GM12878 (cell line): ENCODE data around the gene CORO1C. TPM values are rescaled to one million over a fixed set of nuclear protein-coding genes. Genes with fewer than 3 reads are reported as not detected.

ENCODE experiments used
- ATAC-seq: fragments of 200-7000 bp; cut with Tn5 transposase; 3 replicates; pipeline ENCODE4 v1.9.1; 2020; ENCODE audit warnings: mild to moderate bottlenecking, moderate library complexity
- BruUV-seq: library from RNA; stranded (reverse); fragments of 400-500 nt; replicated peaks from 2 replicates; lab custom pipeline; 2021; lab: Mats Ljungman, UMichigan
- CTCF ChIA-PET: fragments of 300-600 bp; sonication (Branson Sonifier 250); formaldehyde crosslinking; extraction: SDS; loops from one replicate; lab custom pipeline; 2021; ENCODE audit warnings: inconsistent platforms; lab: Yijun Ruan, JAX
- POLR2A ChIA-PET: fragments of 350-600 bp; formaldehyde crosslinking; extraction: SDS; loops from one replicate; lab custom pipeline; 2021; ENCODE audit warnings: inconsistent platforms; lab: Charles Lee
- RAD21 ChIA-PET: fragments of 300-600 bp; sonication (Branson Sonifier 250); formaldehyde crosslinking; loops from one replicate; lab custom pipeline; 2023; ENCODE audit warnings: antibody characterized with exemption; ENCODE audit not compliant: unreplicated experiment; lab: Charles Lee
- SMC1A ChIA-PET: fragments of 300-600 bp; sonication (Branson Sonifier 250); formaldehyde crosslinking; loops from one replicate; lab custom pipeline; 2023; ENCODE audit not compliant: unreplicated experiment, uncharacterized antibody; lab: Charles Lee
- DNase-seq: peaks from one replicate; pipeline ENCODE4 v3.0.0-alpha.2; 2011; ENCODE audit warnings: low read depth, low spot score
- FAIRE-seq: peaks from 3 replicates; lab custom pipeline; 2011; peaks lifted over from hg19 to GRCh38; lab: Jason Lieb, UNC
- H2AFZ ChIP-seq: 2 replicates; pipeline ENCODE4 v1.6.0; 2011; ENCODE audit warnings: low read depth, low read length, control low read depth; ENCODE audit not compliant: control insufficient read depth
- H3K27ac ChIP-seq: 2 replicates; pipeline ENCODE4 v1.5.1; 2011; ENCODE audit warnings: control low read depth; ENCODE audit not compliant: control insufficient read depth, insufficient read depth
- H3K27me3 ChIP-seq, 2 experiments: replicated peaks in 1 of 2; 2 replicates each; pipeline versions ENCODE4 v1.6.0 to v1.6.1; 2011; ENCODE audit warnings: low read length in 1 of 2; ENCODE audit not compliant: control insufficient read depth in 2 of 2, insufficient read depth in 2 of 2
- H3K36me3 ChIP-seq, 2 experiments: 2 replicates each; pipeline ENCODE4 v1.5.1; 2011; ENCODE audit warnings: low read length in 1 of 2; ENCODE audit not compliant: control insufficient read depth in 2 of 2, insufficient read depth in 2 of 2
- H3K4me1 ChIP-seq: 2 replicates; pipeline ENCODE4 v1.6.1; 2011; ENCODE audit warnings: mild to moderate bottlenecking, low read length, moderate library complexity, mixed read lengths; ENCODE audit not compliant: control insufficient read depth, insufficient read depth
- H3K4me2 ChIP-seq: 2 replicates; pipeline ENCODE4 v1.6.0; 2011; ENCODE audit warnings: control low read depth; ENCODE audit not compliant: control insufficient read depth, insufficient read depth
- H3K4me3 ChIP-seq: fragments of 200-600 bp; sonication (generic); 2 replicates; pipeline ENCODE4 v1.5.1; 2016
- H3K79me2 ChIP-seq: 2 replicates; pipeline ENCODE4 v1.6.0; 2011; ENCODE audit warnings: low read length; ENCODE audit not compliant: control insufficient read depth, insufficient read depth
- H3K9ac ChIP-seq: 2 replicates; pipeline ENCODE4 v1.8.0; 2011; ENCODE audit warnings: low read length, control low read depth, mixed read lengths; ENCODE audit not compliant: control insufficient read depth, insufficient read depth
- H3K9me3 ChIP-seq: replicated peaks from 3 replicates; pipeline ENCODE4 v1.5.1; 2011; ENCODE audit warnings: mild to moderate bottlenecking, low read length; ENCODE audit not compliant: control insufficient read depth, insufficient read depth
- H4K20me1 ChIP-seq: 2 replicates; pipeline ENCODE4 v1.6.0; 2011; ENCODE audit not compliant: control insufficient read depth, insufficient read depth
- CBFB ChIP-seq: IDR thresholded peaks from 2 replicates; pipeline ENCODE4 v1.6.1; 2016; ENCODE audit warnings: antibody characterized with exemption, low read depth
- CBX3 ChIP-seq: fragments of 200-600 bp; sonication (generic); IDR thresholded peaks from 2 replicates; pipeline ENCODE4 v1.6.1; 2016; ENCODE audit warnings: low read depth, borderline replicate concordance
- CHD1 ChIP-seq: IDR thresholded peaks from 2 replicates; pipeline ENCODE4 v1.6.1; 2012; ENCODE audit warnings: low read depth, low read length, improper control_type of control experiment
- CREM ChIP-seq: IDR thresholded peaks from 2 replicates; pipeline ENCODE4 v1.6.1; 2014; ENCODE audit warnings: antibody characterized with exemption, low read depth
- EP300 ChIP-seq, 2 experiments: fragments of 150-350 bp in 1 of 2; IDR thresholded peaks; 2 replicates each; pipeline ENCODE4 v1.6.1; 2011 to 2012; ENCODE audit warnings: low read depth in 2 of 2, low read length in 2 of 2, borderline replicate concordance in 1 of 2, improper control_type of control experiment in 1 of 2, inconsistent platforms in 1 of 2; ENCODE audit not compliant: control insufficient read depth in 1 of 2
- ETV6 ChIP-seq, 2 experiments: fragments of 450-650 bp in 1 of 2; IDR thresholded peaks in 1 of 2; conservative IDR thresholded peaks in 1 of 2; 2 replicates each; pipeline ENCODE4 v1.6.1; 2014; ENCODE audit warnings: antibody characterized with exemption in 1 of 2, borderline replicate concordance in 1 of 2, low read depth in 1 of 2, mild to moderate bottlenecking in 1 of 2, moderate library complexity in 1 of 2
- FOXM1 ChIP-seq: IDR thresholded peaks from 2 replicates; pipeline ENCODE4 v1.6.1; 2012; ENCODE audit warnings: low read depth, mild to moderate bottlenecking, inconsistent platforms, low read length, moderate library complexity
- MEF2A ChIP-seq: IDR thresholded peaks from 2 replicates; pipeline ENCODE4 v1.6.1; 2011; ENCODE audit warnings: low read depth, mild to moderate bottlenecking, low read length, moderate library complexity; ENCODE audit not compliant: insufficient read depth
- MTA3 ChIP-seq: IDR thresholded peaks from 2 replicates; pipeline ENCODE4 v1.6.1; 2012; ENCODE audit warnings: low read length, inconsistent platforms, borderline replicate concordance
- SUPT20H ChIP-seq: IDR thresholded peaks from 2 replicates; pipeline ENCODE4 v1.6.1; 2011; ENCODE audit warnings: low read depth, mild to moderate bottlenecking, low read length, moderate library complexity, borderline replicate concordance; ENCODE audit not compliant: control insufficient read depth
- WRNIP1 ChIP-seq: IDR thresholded peaks from 2 replicates; pipeline ENCODE4 v1.6.1; 2011; ENCODE audit warnings: low read depth, low read length, improper control_type of control experiment, borderline replicate concordance
- YY1 ChIP-seq: IDR thresholded peaks from 2 replicates; pipeline ENCODE4 v1.6.1; 2011; ENCODE audit warnings: low read depth, mild to moderate bottlenecking, low read length
- ZNF24 ChIP-seq: fragments of 450-650 bp; IDR thresholded peaks from 2 replicates; pipeline ENCODE4 v1.6.1; 2017; ENCODE audit warnings: antibody characterized with exemption, mild to moderate bottlenecking
- WGBS: methylation state at CpG from one replicate; pipeline ENCODE4 v1.1.6; 2016; ENCODE audit warnings: low lambda C conversion rate; ENCODE audit not compliant: insufficient replicate concordance, insufficient coverage; ENCODE audit errors: missing lambda C conversion rate; 5-methylcytosine and 5-hydroxymethylcytosine counted together
- in situ Hi-C: fragments of 300-500 bp; cut with MboI; formaldehyde crosslinking; loops from 9 replicates; pipeline ENCODE4 v1.14.3; 2018; ENCODE audit warnings: mixed read lengths
- intact Hi-C: fragments of 100-400 bp; cut with micrococcal nuclease; formaldehyde crosslinking; loops from one replicate; pipeline ENCODE4 v1.14.2; 2022; ENCODE audit not compliant: unreplicated experiment
- polyA plus RNA-seq, 11 experiments: library from polyadenylated mRNA; depleted of rRNA in 4 of 11; unstranded in 6 of 11; stranded (reverse) in 5 of 11; fragments of >200 nt; fragmentation: Nextera tagmentation in 4 of 11; fragmentation: Illumina TruSeq in 1 of 11; extraction: Ambion mirVana in 4 of 11; extraction: Trizol in 1 of 11; gene quantifications; 1 replicate in 1 of 11; 2 replicates in 10 of 11; pipeline versions ENCODE4 v1.2.1 to v1.2.3, GENCODE V29; 2011 to 2016; ENCODE audit warnings: inconsistent platforms in 2 of 11, missing spikeins in 2 of 11, low read depth in 1 of 11
- total RNA-seq, 4 experiments: library from RNA; depleted of rRNA in 3 of 4; stranded (reverse); fragments of >200 nt in 3 of 4; fragmentation: Illumina TruSeq in 1 of 4; extraction: Trizol in 1 of 4; gene quantifications; 2 replicates each; pipeline versions ENCODE4 v1.2.1 to v1.2.3, GENCODE V29; 2013 to 2021
- TF ChIP-seq, protein P1 (sequence below): fragments of 150-350 bp; IDR thresholded peaks from 2 replicates; pipeline ENCODE4 v1.6.1; 2016; ENCODE audit warnings: low read depth, low read length
- TF ChIP-seq, protein P2 (sequence below): fragments of 450-650 bp; IDR thresholded peaks from 2 replicates; pipeline ENCODE4 v1.6.1; 2017; ENCODE audit warnings: mild to moderate bottlenecking, moderate library complexity
- TF ChIP-seq, protein P3 (sequence below): IDR thresholded peaks from 2 replicates; pipeline ENCODE4 v1.6.1; 2011; ENCODE audit warnings: low read depth, mild to moderate bottlenecking, low read length, moderate library complexity, borderline replicate concordance; ENCODE audit errors: extremely low read depth

The CORO1C gene
- total and polyA plus RNA-seq, 10 of the 15 experiments (the other 5 are each of a cell fraction or from before 2014, with no cell fraction given): 52.7 to 254 (median 171) TPM

DNA sequence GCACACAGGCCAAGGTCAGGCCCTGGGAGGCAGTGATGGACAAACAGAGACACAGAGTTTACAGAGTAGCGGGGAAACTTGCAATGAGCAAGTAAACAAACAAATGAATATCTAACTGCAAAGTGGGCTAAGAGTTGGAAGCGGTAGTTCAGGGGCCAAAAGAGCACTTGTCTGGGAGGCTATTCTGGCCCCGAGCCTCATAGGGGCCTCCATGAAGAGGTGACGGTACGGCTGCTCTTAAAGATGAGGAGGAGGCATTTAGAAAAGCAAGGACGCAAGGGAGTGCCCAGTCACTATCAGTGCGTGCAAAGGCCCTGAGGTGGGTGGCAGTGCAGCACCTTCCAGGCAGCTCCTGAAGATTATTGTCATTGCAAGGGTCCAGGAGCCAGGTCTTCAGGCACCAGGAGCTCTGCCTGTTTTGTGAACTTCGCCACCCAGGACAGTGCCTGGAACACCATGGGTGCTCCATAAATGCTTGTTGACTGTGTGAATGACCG lies 129.1 kb downstream of the CORO1C start:
- TF ChIP-seq ZNF24 (no peak), YY1 (no peak), ETV6 (conservative IDR thresholded peaks at IDR 0.05 in 1 of 2, IDR thresholded peaks at IDR 0.05 in 1 of 2; ENCODE audit: borderline replicate concordance in 1 of 2, low read depth in 1 of 2) (no peak), EP300 (IDR thresholded peaks at IDR 0.05; ENCODE audit: borderline replicate concordance in 1 of 2, control insufficient read depth in 1 of 2, low read depth in 2 of 2, low read length in 2 of 2) (no peak), SUPT20H (no peak), CREM (no peak), MTA3 (no peak), WRNIP1 (no peak), CBX3 (no peak), FOXM1 (no peak), CHD1 (no peak), MEF2A (no peak), CBFB (no peak)
- TF ChIP-seq, protein P1, sequence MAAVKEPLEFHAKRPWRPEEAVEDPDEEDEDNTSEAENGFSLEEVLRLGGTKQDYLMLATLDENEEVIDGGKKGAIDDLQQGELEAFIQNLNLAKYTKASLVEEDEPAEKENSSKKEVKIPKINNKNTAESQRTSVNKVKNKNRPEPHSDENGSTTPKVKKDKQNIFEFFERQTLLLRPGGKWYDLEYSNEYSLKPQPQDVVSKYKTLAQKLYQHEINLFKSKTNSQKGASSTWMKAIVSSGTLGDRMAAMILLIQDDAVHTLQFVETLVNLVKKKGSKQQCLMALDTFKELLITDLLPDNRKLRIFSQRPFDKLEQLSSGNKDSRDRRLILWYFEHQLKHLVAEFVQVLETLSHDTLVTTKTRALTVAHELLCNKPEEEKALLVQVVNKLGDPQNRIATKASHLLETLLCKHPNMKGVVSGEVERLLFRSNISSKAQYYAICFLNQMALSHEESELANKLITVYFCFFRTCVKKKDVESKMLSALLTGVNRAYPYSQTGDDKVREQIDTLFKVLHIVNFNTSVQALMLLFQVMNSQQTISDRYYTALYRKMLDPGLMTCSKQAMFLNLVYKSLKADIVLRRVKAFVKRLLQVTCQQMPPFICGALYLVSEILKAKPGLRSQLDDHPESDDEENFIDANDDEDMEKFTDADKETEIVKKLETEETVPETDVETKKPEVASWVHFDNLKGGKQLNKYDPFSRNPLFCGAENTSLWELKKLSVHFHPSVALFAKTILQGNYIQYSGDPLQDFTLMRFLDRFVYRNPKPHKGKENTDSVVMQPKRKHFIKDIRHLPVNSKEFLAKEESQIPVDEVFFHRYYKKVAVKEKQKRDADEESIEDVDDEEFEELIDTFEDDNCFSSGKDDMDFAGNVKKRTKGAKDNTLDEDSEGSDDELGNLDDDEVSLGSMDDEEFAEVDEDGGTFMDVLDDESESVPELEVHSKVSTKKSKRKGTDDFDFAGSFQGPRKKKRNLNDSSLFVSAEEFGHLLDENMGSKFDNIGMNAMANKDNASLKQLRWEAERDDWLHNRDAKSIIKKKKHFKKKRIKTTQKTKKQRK: no peak
- TF ChIP-seq, protein P2, sequence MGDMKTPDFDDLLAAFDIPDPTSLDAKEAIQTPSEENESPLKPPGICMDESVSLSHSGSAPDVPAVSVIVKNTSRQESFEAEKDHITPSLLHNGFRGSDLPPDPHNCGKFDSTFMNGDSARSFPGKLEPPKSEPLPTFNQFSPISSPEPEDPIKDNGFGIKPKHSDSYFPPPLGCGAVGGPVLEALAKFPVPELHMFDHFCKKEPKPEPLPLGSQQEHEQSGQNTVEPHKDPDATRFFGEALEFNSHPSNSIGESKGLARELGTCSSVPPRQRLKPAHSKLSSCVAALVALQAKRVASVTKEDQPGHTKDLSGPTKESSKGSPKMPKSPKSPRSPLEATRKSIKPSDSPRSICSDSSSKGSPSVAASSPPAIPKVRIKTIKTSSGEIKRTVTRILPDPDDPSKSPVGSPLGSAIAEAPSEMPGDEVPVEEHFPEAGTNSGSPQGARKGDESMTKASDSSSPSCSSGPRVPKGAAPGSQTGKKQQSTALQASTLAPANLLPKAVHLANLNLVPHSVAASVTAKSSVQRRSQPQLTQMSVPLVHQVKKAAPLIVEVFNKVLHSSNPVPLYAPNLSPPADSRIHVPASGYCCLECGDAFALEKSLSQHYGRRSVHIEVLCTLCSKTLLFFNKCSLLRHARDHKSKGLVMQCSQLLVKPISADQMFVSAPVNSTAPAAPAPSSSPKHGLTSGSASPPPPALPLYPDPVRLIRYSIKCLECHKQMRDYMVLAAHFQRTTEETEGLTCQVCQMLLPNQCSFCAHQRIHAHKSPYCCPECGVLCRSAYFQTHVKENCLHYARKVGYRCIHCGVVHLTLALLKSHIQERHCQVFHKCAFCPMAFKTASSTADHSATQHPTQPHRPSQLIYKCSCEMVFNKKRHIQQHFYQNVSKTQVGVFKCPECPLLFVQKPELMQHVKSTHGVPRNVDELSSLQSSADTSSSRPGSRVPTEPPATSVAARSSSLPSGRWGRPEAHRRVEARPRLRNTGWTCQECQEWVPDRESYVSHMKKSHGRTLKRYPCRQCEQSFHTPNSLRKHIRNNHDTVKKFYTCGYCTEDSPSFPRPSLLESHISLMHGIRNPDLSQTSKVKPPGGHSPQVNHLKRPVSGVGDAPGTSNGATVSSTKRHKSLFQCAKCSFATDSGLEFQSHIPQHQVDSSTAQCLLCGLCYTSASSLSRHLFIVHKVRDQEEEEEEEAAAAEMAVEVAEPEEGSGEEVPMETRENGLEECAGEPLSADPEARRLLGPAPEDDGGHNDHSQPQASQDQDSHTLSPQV: no peak
- TF ChIP-seq, protein P3, sequence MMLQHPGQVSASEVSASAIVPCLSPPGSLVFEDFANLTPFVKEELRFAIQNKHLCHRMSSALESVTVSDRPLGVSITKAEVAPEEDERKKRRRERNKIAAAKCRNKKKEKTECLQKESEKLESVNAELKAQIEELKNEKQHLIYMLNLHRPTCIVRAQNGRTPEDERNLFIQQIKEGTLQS: no peak
- in situ Hi-C loops: no loop called here

More for the DNA sequence above, 129.1 kb downstream of the CORO1C start:
- Histone ChIP-seq H2AFZ (no peak overlapping the region), H3K27me3 (no peaks in the 10 kb centered on the region), H3K27ac (no peak overlapping the region), H4K20me1 (no peaks in the 10 kb centered on the region), H3K36me3 (no peaks in the 10 kb centered on the region), H3K4me1 (no peaks in the 10 kb centered on the region), H3K4me2 (no peak overlapping the region), H3K4me3 (no peak overlapping the region), H3K9ac (no peak overlapping the region), H3K79me2 (no peaks in the 10 kb centered on the region), H3K9me3 (no peaks in the 10 kb centered on the region)
- 87% methylated on average over 9 of the region's 9 CpGs for WGBS
- ChIA-PET RAD21 (no interaction called here), CTCF (no interaction called here), POLR2A (interaction anchor here (0.7 kb wide), 1 partner anchor 53 kb away, joined by 4 read pairs; no protein-coding TSS in a partner anchor), SMC1A (no interaction called here)
- DNase-seq: no peak
- BruUV-seq: no TSS peak
- no peak for FAIRE-seq
- ATAC-seq: no peak
- intact Hi-C loops: loop anchor here (5.0 kb wide), 1 partner anchor 685 kb away; no protein-coding TSS in a partner anchor
